GM21737 (cell line): ENCODE results near the gene DUSP18.
"Not testable (repeated sequence)": the region's sequence is repeated elsewhere in the genome, so short reads cannot be mapped to it uniquely, and the experiment has no call there.

Experiments
- ATAC-seq: cut with Tn5 transposase; IDR thresholded peaks from one replicate; pipeline ENCODE4 v1.9.1; 2021; ENCODE audit warnings: mild to moderate bottlenecking, moderate library complexity; ENCODE audit not compliant: unreplicated experiment

Gene DUSP18

DNA sequence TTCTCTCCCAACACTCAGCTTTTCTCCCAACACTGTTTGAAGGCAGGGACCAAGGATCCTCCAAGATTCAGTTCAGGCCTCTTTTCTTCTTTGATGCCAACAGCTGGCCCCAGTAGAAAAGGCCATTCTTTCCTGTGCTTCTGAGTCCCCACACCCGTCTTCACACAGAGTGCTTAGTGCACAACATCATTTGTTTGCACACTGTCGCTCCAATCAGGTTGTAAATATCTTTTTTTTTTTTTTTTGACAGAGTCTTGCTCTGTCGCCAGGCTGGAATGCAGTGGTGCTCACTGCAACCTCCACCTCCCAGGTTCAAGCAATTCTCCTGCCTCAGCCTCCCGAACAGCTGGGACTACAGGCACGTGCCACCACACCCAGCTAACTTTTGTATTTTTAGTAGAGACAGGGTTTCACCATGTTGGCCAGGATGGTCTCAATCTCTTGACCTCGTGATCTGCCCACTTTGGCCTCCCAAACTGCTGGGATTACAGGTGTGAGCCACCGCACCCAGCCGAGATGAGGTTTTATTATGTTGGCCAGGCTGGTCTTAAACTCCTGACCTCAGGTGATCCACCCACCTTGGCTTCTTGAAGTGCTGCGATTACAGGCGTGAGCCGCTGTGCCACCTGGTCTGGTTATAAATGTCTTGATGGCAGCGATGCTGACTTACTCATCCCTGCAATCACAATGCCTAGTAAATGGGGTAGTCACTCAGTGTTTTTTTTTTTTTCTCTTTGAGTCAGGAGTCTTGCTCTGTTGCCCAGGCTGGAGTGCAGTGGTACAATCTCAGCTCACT, 12.4 kb upstream of the DUSP18 start:
- not testable (repeated sequence) for ATAC-seq

DNA sequence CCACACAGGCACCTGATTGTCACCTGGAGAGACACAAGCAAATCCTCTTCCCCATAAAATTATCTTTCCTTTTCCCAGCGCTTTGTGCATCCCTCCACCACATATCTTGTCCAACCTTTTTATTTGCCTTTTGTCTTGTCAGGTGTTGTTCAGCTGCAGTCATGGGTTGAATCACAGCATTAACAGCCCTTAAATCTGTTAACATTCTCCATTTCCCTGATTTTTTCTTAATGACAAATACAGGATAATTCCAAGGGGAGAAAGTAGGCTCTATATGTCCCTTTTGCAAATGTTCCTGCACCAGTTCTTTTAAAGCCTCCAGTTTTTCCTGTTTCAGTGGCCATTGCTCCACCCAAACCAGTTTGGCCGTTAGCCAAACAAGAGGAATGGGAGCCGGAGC, 8.9 kb upstream of the DUSP18 start:
- ATAC-seq = not testable (repeated sequence)

DNA sequence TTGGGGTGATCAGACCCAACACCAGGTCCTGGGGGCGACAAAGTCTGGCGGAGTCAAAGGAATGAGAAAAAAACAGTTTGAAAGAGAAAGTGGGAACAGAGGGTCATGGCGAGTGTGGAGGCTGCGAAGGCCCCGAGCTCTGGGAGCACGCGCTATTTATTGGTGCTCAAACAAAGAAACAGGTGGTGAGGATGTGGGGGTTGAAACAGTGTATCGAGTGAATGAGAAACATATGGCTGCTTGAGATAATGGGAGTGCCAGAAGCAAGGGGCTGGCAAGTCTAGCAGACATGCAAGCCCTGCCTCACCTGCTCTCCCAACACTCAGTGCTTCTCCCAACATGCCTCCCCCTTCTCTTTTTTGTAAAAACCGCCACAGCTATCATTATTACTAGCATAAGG, 7.8 kb upstream of the DUSP18 start:
- no peak for ATAC-seq

DNA sequence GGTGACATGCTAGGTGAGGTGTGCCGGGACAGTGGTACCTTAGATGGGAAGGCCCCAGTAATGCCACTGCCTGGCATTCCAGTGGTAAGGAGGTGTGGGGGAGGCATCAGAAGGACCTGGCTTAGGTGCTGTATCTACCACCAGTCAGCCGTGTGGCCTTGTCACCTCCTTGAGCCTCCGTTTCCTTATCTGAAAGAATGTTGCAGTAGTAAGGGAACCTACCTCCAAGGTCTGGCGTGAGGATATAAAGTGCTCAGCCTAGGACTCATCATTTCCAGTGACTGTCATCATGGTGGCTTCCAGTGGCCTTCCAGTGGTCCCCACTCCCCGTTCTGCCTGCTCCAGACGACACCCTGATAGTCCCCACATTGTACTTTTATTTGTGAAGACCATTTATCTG, 6.8 kb upstream of the DUSP18 start:
- ATAC-seq = no peak

DNA sequence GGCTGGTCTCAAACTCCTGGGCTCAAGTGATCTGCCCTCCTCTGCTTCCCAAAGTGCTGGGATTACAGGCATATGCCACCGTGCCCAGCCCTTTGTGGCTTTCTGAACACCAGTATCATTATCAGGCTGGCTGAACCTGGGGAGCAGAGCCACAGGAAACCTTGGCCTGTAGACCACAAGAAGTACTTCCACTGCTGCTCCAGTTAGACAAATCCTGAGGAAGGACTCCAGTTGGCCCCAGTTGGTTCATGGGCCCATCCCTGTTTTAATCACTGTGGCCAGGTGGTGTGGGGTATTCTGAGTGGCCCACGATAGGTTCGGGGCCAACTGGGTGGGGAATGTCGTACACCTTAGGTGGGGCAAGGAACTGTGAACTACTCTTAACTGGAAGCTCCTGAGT, 5.5 kb upstream of the DUSP18 start:
- ATAC-seq = no peak

DNA sequence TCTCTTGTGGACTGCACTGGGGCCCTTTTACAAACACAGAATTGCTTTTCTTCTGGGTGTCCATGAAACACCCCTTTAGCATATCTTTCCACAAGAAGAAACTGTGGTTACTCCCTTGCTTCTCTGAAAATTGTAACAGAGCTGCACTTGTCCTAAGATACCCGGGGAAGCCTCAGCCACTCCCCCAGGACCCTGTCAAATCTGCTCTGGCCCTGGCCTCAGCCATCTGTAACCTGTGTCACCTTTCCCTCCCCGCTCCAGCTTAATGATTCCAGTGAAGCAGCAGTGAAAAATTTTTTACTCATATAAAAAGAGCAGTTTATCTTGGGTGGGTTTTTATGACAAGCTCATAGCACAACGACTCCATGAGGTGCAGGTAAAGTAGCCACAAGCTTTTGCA, 3.4 kb upstream of the DUSP18 start:
- no peak for ATAC-seq

DNA sequence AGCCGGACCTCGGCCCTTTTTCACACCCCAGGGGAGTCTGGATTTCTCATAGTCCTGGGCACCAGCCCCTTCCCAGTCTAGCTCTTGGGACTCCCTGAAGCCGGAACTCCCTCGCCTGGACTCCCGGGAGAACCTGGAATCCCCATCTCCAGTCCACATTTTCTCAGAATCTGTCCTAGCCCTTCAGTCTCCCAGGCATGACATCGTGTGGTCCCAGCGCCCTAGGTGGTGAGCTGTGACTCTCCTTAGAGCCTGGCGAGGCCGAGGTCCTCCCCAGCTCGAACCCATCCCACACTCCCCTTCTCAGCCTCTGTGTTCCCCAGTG, 673 bp upstream of the DUSP18 start:
- ATAC-seq = no peak

DNA sequence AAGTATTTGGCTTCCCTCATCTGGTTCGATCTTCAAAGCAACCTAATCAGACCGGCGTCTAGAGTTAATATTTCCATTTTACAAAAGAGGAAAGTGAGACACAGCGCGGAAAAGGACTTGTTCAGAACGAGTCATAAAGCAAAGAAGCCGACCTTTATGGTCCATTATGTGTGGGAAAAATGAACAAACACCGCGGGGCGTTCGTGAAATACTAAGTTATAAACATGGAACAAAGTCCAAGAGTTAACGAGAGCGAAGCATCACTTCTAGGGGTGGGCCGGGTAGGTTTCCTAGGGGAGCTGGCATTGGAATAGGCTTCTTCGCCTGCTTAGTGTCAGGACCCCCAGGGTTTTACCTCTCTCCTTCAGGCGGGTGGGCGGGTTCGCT, 575 bp downstream of the DUSP18 start:
- ATAC-seq = no peak

DNA sequence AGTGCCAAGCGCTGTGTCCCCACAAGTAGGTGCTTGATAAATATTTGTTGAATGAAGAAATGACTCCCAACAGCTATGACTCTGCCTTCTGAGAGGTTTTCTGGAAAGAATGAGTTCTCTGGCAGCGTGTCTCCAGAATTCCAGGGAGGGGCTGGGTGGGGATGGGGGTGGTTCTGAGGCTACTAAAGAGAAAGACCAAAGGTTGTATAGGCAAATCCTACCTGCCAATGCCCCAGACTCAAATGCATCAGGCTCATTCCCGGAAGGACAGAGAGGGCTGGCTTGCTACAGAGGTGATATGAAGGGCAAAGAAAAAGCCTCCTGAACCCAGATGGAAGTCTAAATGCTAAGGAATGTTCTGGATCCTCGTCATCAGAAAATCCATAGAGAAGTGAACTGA, 1.9 kb downstream of the DUSP18 start:
- no peak for ATAC-seq

DNA sequence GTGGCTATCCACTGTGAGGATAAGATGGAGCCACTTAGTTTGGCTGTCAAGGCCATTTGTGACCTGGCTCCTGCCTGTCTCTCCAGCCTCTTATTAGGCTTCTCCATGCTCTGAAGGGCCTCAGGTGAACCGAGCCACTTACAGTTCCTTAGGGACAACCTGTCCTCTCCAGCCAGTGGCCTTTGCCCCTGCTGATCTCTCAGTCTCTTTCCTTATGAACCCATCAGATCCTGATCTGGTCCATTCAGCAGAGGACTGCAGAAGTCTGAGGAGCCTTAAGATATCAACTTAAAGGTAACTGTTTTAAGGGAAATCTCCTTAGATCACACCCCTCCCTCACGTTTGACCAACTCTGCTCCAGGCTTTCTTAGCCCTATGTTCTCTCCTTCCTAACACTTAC, 2.4 kb downstream of the DUSP18 start:
- ATAC-seq = no peak

DNA sequence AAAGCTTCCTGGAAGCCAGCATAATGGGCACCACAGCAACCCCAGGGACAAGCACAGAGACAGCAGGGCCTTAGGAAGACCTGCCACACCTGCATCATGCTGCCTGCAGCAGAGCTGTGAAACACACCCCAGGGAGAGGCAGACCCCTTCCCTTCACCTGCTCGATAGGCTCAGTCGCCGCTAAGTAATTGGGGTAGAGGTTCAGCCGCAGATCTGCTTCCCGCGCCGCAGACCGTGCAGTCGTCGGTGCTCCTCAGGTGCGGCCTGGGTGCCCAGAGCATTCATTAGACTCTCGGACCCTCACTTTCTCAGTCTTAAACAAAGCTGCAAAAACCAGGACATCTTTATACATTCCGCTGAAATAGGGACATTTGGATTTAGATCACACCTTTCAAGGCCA, 2.9 kb downstream of the DUSP18 start:
- ATAC-seq = no peak

DNA sequence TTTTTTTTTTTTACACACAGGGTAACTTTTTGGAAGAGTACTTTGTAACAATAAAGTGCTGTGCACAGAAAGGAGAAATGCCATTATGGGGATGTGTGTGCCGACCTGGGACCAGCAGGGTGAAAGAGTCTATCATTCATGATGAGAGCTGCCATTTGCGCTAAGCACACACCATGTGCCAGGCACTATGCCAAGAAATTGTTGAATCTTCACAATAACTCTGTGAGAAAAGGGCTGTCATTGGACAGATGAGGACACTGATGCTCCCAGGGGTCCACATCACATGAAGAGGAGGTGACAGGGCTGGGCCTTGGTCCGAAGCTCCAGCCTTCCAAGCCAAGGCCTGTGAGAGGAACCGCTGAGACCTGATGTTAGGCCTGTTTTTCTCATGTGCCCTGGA, 5.6 kb downstream of the DUSP18 start:
- ATAC-seq = no peak

DNA sequence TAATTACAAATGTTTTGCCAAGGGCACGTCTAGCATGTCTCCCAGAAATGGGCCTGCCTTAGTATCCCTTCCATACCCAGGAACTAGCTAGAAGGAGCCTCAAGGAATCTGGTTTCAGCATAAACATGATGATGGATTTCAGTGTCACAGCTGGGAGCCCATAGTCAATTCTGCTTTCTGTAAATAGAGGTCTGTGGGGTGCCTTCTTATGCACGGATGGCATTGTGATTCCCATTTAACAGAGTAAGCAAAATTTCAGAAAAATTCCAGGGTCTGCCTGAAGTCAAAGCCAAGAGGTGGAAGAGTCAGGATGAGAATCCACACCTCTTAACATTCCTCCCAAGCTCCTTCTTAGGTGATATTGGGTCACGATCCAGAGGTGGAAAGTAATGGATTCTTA, 12.1 kb downstream of the DUSP18 start:
- ATAC-seq = no peak

DNA sequence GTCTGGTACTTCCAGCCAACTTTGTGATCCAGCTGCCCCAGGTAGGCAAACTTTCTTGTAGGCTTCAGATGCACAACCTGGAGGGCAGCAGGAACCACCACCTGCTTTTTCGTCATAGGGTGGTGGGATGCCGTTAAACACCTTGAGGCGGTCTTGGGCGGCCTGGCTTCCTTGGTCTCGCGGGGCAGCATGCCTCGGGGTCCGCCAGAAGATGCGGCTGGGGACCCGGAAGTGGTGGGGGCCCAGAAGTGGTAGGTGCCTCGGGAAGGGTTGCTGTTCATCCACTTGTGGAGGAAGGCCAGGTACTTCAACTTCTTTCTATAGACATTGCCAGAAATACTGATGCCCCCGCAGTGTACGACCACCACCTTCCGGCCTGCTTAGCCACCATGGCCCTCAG, 13.3 kb downstream of the DUSP18 start:
- ATAC-seq = no peak

DNA sequence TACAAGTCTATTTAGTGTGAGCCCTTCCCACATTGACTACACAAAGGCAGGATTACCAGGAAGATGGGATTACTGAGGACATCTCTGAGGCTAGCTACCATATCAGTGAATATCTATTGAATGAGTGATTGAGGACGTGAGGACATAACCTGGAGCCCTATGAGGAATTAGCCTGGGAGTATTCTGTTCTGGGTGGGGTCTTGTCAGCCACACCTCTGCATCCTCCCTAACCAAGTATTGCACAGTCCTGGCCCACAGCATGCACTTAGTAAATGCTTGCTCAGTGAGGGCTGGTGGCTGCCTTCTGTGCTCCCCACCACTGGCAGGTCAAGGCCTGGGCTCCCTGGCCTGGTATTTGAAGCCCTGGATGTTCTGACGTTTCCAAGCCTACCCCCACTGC, 14.8 kb downstream of the DUSP18 start:
- no peak for ATAC-seq

DNA sequence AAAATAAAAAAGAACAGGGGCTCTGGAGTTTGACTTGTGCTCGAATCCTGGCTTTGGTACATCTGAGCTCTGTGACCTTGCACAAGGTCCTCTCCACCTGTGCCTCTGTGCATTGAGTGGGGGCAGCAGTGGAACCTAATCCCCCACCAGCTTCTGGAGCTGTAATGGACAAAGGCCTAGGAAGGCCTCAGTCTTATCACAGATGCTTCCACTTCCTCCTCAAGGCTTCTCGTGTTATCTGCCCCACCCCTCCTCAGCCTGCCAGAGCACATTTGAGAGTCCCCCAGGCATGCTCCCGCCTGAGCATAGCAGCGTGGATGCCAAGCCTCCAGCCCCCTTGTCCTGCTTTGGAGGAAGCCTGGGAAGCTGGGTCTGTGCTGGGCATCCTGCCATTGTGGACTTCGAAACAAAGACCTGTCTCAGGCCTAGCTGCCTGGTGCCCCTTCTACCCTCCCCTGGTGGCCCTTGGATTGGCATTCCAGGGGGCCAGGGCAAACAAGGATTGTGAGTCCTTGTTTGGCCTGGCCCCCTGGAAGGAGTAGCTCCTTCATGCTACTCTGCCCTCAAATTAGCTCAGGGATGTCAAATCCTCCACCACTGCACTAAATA, 17.1 kb downstream of the DUSP18 start:
- no peak for ATAC-seq

DNA sequence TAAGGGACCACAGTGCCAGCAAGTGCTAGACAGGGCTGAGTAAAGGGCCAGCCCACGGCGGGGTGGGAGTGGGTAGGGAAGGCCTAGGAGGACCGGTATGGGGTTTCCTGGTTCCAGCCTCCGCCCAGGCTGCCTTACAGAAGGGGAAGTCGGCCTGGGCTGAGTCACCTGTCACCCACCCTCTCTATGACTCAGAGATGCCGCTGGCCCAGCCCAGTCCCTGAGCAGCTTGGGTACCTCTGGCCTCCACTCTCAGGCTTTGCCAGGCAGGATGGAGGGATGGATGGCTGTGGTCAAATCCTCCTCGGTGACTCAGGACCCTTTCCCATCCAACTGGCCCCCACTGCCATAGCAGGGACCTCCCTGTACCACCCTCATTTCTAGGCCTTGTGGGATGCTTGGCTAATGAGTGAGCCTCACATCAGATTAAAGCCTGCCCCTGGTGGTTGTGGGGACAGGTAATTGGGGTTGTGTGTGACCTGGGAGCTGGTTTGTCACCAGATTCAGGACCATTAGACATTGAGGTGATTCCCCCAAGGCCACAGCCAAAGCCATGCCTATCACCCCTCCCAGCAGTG, 18.2 kb downstream of the DUSP18 start:
- ATAC-seq = no peak

DNA sequence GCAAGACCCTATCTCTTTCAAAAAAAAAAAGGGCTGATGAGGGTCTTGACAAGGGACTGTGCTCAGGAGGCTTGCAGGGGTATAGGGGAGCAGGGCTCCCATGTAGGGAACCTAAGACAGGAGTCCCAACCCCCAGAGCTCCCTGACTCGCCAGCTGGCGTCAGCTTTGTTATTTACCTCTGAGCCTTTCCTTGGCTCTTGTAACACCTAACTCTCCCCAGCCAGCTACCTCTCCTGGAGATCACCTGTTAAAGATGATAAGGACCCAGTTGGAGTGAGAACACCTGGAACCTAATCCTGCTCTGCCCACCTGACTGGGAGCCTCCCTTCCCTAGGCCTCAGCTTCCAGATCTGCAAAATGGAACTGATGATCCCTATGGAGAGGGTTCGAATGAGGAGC, 18.9 kb downstream of the DUSP18 start:
- ATAC-seq = no peak

DNA sequence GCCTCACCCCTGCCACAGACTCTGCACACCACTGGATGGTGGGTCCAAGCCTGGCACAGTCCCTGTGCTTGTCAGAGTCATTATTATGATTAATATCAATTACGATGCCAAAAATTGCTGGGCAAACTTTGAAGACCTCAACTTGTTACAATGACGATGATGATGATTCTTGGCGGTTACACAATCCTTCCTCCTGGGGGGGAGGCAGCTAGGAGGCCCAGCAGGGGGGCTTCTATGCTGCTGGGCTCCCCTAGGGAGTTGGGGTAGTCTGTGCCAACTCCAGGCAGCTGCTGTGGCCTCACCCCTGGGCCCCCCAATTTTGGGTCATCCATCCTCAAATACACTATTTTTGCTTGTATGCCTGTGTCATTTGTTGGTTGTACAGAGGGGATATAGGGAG, 20.1 kb downstream of the DUSP18 start:
- ATAC-seq = no peak

DNA sequence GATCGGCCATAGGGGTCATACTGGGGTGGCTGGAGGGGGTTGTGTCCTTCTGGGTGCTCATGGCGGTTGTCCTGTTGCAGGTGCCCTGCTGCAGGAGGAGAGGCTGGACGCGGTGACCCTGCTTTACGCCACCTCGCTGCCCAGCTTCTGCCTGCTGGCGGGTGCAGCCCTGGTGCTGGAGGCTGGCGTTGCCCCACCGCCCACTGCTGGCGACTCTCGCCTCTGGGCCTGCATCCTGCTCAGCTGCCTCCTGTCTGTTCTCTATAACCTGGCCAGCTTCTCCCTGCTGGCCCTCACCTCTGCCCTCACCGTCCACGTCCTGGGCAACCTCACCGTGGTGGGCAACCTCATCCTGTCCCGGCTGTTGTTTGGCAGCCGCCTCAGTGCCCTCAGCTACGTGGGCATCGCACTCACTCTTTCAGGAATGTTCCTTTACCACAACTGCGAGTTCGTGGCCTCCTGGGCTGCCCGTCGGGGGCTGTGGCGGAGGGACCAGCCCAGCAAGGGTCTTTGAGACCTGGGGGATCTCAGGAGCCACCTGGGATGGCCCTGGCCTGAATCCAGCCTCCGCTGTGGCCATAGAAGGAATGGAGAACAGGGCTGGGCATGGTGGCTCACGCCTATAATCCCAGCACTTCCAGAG, 21.0 kb downstream of the DUSP18 start:
- no peak for ATAC-seq

DNA sequence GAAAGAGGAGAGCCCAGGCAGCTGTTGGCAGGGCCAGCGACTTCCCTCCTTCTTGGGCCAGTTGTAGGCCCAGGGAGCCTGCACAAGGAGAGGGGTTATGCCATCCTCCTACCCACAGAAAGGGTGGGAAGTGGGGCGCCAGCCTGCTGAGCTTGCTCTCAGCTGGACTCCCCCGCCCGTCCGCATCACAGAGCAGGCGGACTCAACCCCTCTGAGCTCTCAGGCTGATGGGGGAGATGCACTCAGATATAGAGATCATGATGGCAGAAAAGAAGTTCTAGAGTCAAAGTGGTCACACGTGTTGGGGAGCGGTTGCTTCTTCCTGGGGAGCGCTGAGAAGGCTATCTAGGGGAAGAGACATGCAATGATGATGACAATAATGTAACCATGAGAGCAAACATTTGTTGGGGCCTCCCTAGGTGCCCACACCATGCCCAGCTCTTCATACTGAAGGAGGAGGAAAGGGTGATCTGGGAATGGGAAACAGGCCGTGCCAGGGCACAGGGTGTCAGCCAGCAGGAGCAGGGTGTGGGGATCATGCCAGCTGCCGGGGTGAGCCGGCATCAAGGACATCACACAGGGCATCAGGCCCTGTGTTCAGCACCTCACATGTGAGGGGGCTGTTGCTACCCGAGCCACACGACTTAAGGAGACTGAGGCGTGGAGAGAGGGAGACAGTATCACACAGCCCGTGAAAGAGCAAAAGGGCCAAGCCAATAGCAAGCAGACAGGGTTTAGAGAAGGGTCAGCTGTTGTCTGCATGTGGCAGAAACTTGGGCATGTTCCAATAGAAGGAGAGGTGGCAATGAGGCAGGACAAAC, 24.4 kb downstream of the DUSP18 start:
- ATAC-seq = no peak
